ELF-1 (cell line): ENCODE results near the gene FBXO46.
"Not testable (repeated sequence)": the region's sequence is repeated elsewhere in the genome, so short reads cannot be mapped to it uniquely, and the experiment has no call there.

Source experiments
- DNase-seq: peaks from one replicate; pipeline ENCODE4 v3.0.0-alpha.2; 2016; ENCODE audit warnings: low read depth, low spot score

FBXO46 gene

DNA sequence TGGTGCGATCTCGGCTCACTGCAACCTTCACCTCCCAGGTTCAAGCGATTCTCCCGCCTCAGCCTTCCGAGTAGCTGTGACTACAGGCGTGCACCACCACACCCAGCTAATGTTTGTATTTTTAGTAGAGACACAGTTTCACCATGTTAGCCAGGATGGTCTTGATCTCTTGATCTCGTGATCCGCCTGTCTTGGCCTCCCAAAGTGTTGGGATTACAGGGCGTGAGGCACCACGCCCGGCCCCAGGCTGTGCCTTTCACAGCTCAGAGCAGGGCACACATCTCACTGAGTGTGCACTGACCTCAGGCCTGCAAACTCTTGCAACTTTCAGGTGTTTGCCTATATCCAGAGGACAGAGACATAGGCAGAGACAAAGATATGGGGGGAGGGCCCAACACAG is 45.7 kb downstream of the FBXO46 start:
- not testable (repeated sequence) for DNase-seq

DNA sequence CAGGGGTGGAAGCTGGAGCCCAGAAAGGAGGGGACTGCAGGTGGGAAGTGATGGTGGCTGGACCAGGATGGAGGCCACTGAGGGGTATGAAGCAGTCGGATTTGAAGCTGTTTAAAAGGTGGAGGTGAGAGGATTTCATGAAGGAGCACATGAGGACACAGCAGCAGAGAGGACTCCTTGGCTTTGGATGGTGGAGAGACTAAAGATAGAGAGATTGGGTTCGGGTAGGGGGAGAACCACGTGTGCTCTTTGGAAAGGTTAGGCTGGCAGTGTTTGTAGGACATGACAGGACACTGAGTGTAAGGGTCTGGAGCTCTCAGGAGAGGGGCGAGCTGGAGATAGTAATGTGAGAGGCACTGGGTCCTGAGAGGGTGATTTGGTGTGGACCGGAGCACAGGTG is 47.8 kb downstream of the FBXO46 start:
- no peak for DNase-seq

GRCh38 chr19:45682117-45682516 is 48.6 kb downstream of the FBXO46 start:
- DNase-seq: no peak

DNA sequence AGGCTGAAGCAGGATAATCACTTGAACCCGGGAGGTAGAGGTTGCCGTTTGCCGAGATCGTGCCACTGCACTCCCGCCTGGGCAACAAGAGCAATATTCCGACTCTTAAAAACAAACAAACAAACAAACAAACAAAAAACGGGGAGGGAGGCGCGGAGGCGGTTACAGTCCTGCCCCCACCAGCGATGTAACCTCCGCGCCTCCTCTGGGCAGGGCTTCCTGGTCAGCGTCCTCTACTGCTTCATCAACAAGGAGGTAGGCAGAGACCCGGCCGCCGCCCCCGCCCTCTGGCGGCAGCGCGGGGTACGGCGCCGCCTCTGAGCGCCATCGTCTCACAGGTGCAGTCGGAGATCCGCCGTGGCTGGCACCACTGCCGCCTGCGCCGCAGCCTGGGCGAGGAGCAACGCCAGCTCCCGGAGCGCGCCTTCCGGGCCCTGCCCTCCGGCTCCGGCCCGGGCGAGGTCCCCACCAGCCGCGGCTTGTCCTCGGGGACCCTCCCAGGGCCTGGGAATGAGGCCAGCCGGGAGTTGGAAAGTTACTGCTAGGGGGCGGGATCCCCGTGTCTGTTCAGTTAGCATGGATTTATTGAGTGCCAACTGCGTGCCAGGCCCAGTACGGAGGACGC is 49.2 kb downstream of the FBXO46 start:
- peak; percentile 97 for DNase-seq

DNA sequence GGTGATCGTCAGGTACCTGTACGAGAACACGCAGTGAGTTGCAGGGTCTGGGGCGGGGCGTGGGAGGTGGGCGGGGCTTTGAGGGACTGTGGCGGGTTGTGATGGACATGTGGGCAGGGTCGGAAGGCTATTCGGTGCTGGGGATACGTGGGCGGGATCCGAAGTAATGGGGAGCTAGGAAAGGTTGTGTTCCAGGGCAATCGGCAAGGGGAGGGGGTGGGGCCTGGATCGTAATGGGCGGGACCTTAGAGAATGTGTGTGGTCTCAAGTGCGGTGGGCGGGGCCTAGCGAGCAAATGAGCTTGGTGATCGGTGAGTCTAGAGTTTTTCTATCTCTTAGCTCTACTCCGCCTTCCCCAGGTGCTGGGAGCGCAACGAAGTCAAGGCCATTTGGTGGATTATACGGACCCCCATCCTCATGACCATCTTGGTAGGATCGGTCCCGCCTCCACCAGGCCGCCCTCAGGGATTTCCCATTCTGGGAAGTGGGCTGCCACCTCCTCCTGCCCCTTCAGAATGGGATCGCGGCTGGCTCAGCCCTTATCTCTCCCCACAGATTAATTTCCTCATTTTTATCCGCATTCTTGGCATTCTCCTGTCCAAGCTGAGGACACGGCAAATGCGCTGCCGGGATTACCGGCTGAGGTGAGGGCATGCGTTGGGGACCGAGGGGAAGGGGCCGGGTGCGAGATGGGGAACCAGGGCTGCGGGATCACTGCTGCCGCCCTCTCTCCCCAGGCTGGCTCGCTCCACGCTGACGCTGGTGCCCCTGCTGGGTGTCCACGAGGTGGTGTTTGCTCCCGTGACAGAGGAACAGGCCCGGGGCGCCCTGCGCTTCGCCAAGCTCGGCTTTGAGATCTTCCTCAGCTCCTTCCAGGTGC is 53.1 kb downstream of the FBXO46 start:
- DNase-seq: peak; percentile 98

GRCh38 chr19:45676851-45677263 is 53.8 kb downstream of the FBXO46 start:
- DNase-seq: peak; percentile 56

- no peak for DNase-seq
Measured at GRCh38 chr19:45674946-45675345, 55.8 kb downstream of the FBXO46 start.

DNA sequence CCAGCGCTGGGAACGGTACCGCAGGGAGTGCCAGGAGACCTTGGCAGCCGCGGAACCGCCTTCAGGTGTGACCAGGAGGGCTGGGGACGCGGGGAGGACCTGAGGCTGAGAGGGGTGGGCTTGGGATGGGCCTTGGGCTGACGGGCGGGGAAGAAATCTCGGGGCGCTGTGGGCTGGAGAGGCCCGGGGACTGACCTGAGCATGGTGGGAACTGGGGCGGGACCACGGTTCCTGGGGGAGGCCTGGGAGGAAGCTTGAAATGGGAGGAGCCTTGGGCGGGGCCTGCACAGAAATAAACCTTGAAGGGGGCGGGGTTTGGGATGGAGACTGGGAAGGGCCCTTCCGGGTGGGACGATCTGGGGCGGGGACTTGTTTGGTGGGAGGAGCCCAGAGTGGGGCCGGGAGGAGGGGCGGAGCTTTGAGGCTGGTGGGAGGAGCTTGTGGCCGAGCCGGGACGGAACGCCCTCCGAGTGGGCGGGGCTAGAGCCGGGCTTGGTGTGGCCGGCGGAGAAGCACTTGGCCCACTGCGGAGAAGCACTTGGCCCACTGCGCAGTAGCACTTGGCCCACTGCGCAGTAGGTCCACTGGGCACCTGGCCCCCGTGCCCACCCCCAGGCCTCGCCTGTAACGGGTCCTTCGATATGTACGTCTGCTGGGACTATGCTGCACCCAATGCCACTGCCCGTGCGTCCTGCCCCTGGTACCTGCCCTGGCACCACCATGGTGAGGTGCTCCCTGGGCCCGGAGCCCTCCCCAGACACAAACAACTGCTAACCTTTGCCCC is 59.8 kb downstream of the FBXO46 start:
- DNase-seq: peak; percentile 93

GRCh38 chr19:45668342-45668871 is 62.3 kb downstream of the FBXO46 start:
- DNase-seq: no peak

DNA sequence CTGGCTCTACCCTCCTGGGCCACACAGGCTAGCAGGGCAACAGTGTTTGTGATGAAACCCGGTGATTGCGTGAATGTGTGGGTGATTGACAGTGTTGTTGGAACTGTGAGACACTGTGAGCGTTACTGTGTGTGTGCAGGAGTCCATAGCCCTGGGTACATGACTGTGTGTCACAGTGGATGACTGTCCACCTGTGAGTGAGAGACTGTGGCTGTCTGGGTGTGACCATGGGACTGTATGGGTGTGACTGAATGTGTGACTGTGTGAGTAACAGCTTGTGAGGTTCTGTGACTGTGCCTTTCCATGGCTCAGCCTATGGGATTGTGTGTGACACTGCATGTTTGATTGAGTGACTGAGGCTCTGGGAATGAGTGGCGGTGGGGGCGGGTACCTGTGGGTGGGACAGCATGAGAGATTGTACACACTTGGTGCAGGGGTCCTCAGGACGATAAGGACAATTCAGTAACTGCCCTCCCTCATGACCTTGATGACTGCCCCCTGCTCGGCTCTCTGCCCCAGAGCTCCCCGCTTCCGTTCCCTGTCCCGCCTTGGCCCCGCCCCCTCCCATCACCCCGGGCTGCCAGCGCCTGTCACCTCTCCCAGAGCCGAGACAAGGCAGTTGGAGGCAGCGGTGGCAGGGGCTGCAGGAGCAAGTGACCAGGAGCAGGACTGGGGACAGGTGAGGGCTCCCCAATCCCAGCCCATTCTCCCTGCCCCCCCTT is 62.9 kb downstream of the FBXO46 start, which contains the start of gene GIPR:
Gene GIPR, plus strand, starts transcription at position 602 of the 722 bp plus-strand sequence. CDS start 1,300 bp downstream, outside the sequence.
- peak; percentile 40 for DNase-seq

- DNase-seq: no peak
Measured at GRCh38 chr19:45664575-45664974, 66.1 kb downstream of the FBXO46 start.

- no peak for DNase-seq
Measured at GRCh38 chr19:45663800-45664199, 66.9 kb downstream of the FBXO46 start.

DNA sequence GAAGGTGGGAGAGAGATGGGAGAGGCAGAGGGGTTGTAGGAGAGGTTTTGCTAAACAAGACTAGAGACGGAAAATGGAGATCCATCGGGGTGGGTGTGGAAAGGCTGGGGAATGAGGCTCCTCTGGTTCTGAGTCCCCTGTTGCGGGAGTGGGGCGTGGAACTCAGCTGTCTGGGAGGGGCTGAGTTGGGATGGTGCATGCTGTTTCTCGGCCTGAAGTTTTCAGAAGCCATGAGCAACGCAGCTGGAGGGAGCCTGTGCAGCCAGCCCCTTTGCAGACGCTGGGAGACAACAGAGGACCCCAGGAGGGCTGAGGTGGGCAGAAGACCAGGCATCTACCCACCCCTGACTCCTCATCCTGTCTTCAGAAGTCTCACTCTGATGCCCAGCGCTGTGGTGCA is 70.1 kb downstream of the FBXO46 start:
- no peak for DNase-seq
